GM10266 (cell line): Measurements from ENCODE around the gene TRIM65.
"Not testable (repeated sequence)": the region's sequence is repeated elsewhere in the genome, so short reads cannot be mapped to it uniquely, and the experiment has no call there.

Experiments used
- DNase-seq: peaks from one replicate; pipeline ENCODE4 v3.0.0; 2012; ENCODE audit errors: extremely low spot score
- TF ChIP-seq, protein P1 (sequence below): IDR thresholded peaks from 2 replicates; pipeline ENCODE4 v1.5.1; 2012; ENCODE audit warnings: mild to moderate bottlenecking, low read depth; ENCODE audit not compliant: control insufficient read depth, insufficient read depth; ENCODE audit errors: missing control alignments

The TRIM65 gene

DNA sequence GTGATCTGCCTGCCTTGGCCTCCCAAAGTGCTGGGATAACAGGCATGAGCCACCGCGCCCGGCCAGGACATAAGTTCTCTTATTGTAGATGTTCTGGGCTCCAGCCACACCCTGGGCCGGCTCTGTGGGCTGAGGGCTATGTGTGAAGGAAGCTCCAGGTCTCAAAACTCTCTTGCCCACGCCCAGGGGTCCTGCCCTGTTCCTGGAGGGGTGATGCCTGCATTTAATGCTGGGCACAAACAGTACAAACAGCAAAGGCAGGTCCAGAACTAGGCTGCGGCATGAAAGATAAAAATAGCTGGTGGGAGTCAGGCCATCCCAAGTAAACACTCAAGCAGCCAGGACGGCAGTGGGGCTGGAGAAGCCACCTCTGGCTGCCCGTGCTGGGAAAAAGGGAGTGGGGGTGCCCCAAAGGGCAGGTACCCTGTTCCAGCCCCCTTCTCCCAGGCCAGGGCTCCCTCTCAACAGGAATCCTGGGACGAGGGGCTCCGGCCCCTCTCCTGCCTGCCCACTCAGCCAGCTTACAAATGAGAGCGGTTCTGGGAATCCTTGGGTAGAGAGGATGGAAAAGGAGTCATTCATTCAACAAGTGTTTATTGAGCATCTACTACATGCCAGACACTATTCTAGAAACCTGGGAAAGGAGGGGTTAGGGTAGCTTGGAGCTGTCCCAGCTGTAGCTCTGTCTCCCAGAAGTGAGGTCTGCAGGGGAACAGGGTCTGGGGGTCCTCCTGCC is 23.0 kb downstream of the TRIM65 start:
- no peak for DNase-seq
- TF ChIP-seq, protein P1, sequence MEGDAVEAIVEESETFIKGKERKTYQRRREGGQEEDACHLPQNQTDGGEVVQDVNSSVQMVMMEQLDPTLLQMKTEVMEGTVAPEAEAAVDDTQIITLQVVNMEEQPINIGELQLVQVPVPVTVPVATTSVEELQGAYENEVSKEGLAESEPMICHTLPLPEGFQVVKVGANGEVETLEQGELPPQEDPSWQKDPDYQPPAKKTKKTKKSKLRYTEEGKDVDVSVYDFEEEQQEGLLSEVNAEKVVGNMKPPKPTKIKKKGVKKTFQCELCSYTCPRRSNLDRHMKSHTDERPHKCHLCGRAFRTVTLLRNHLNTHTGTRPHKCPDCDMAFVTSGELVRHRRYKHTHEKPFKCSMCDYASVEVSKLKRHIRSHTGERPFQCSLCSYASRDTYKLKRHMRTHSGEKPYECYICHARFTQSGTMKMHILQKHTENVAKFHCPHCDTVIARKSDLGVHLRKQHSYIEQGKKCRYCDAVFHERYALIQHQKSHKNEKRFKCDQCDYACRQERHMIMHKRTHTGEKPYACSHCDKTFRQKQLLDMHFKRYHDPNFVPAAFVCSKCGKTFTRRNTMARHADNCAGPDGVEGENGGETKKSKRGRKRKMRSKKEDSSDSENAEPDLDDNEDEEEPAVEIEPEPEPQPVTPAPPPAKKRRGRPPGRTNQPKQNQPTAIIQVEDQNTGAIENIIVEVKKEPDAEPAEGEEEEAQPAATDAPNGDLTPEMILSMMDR: no peak

- TF ChIP-seq, protein P1: no peak
- no peak for DNase-seq
Observed at GRCh38 chr17:75872434-75873351, 24.1 kb downstream of the TRIM65 start.

- not testable (repeated sequence) for DNase-seq
Observed at GRCh38 chr17:75870228-75870627, 26.5 kb downstream of the TRIM65 start.

- TF ChIP-seq, protein P1: no peak
- no peak for DNase-seq
Observed at GRCh38 chr17:75869282-75870141, 27.2 kb downstream of the TRIM65 start.

GRCh38 chr17:75868730-75869281 is 27.9 kb downstream of the TRIM65 start:
- not testable (repeated sequence) for DNase-seq

GRCh38 chr17:75865404-75866188 is 31.2 kb downstream of the TRIM65 start:
- DNase-seq: not testable (repeated sequence)

DNA sequence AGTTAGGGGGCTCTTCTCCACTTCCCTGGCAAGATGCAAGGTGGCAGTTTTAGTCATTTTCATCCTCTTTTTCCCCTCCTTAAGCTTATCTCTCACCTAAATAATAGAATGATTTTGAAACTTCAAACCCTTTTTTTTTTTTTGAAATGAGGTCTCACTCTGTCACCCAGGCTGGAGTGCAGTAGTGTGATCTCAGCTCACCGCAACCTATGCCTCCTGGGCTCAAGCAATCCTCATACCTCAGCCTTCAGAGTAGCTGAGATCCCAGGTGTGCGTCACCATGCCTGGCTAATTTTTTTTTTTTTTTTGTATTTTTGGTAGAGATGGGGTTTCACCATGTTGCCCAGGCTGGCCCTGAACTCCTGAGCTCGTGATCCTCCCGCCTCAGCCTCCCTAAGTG is 31.9 kb downstream of the TRIM65 start:
- DNase-seq: not testable (repeated sequence)

DNA sequence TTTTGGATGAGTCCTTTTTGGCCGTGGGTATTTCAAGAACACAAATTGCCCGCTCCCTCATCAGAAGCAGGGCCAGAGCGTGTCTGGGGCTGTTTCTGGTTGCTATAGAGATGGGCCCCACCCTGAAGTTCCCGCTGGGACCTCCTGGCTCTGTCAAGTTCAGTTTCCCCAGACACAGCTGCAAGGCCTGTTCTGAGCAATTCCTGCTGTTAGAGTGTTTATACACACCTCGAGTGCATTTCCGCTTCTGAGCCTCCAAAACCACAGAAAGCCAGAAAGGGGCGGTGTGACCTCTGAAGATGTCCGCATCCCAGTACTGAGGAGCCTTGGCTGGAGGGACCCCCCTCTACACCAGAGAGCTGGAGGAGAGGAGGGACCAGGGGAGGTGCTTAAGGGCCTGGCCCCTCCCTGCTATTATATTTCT is 32.3 kb downstream of the TRIM65 start:
- peak; percentile 73 for DNase-seq
- TF ChIP-seq, protein P1: no peak
